NT2/D1 (cell line): ENCODE results near the gene KRT73.

Source experiments
- SUZ12 ChIP-seq: IDR thresholded peaks from 2 replicates; pipeline ENCODE4 v1.6.1; 2011; ENCODE audit not compliant: insufficient read length, insufficient read depth; ENCODE audit errors: extremely low read depth
- ZNF274 ChIP-seq: IDR thresholded peaks from 2 replicates; pipeline ENCODE4 v1.6.1; 2011; ENCODE audit warnings: mild to moderate bottlenecking, low read depth, low read length

- TF ChIP-seq SUZ12 (no peak), ZNF274 (no peak)
Measured at GRCh38 chr12:52605542-52605941, 12.8 kb downstream of the KRT73 start.
